ENCODE results near the gene FAM90A1.
"Not testable (repeated sequence)": the region's sequence is repeated elsewhere in the genome, so short reads cannot be mapped to it uniquely, and the experiment has no call there.

The FAM90A1 gene

GRCh38 chr12:8233935-8234495 lies 6.6 kb upstream of the FAM90A1 start:
- not testable (repeated sequence) for DNase-seq (ENCODE audit: low spot score)

- DNase-seq (ENCODE audit: low spot score) = not testable (repeated sequence)
These were observed 6.0 kb upstream of the FAM90A1 start for GRCh38 chr12:8233300-8233855.

GRCh38 chr12:8231666-8232608 lies 4.5 kb upstream of the FAM90A1 start:
- peak; percentile 71 for DNase-seq (ENCODE audit: low spot score)

- not testable (repeated sequence) for DNase-seq (ENCODE audit: low spot score)
These were observed 3.6 kb upstream of the FAM90A1 start for GRCh38 chr12:8231049-8231448.

GRCh38 chr12:8229486-8229885 lies 2.1 kb upstream of the FAM90A1 start:
- not testable (repeated sequence) for DNase-seq (ENCODE audit: low spot score)

GRCh38 chr12:8228607-8229006 lies 1.2 kb upstream of the FAM90A1 start:
- DNase-seq (ENCODE audit: low spot score) = not testable (repeated sequence)

GRCh38 chr12:8227732-8228077 lies 287 bp upstream of the FAM90A1 start:
- not testable (repeated sequence) for DNase-seq (ENCODE audit: low spot score)

GRCh38 chr12:8226355-8226754 lies 1.1 kb downstream of the FAM90A1 start:
- no peak for DNase-seq (ENCODE audit: low spot score)

- not testable (repeated sequence) for DNase-seq (ENCODE audit: low spot score)
These were observed 2.6 kb downstream of the FAM90A1 start for GRCh38 chr12:8224782-8225181.

GRCh38 chr12:8223646-8224045 lies 3.8 kb downstream of the FAM90A1 start:
- not testable (repeated sequence) for DNase-seq (ENCODE audit: low spot score)

- DNase-seq (ENCODE audit: low spot score) = not testable (repeated sequence)
These were observed 5.1 kb downstream of the FAM90A1 start for GRCh38 chr12:8222303-8222702.

GRCh38 chr12:8221844-8222243 lies 5.6 kb downstream of the FAM90A1 start:
- not testable (repeated sequence) for DNase-seq (ENCODE audit: low spot score)

GRCh38 chr12:8221375-8221774 lies 6.0 kb downstream of the FAM90A1 start:
- DNase-seq (ENCODE audit: low spot score) = not testable (repeated sequence)

- DNase-seq (ENCODE audit: low spot score) = not testable (repeated sequence)
These were observed 8.6 kb downstream of the FAM90A1 start for GRCh38 chr12:8218711-8219382.

GRCh38 chr12:8197685-8198308 lies 29.6 kb downstream of the FAM90A1 start:
- DNase-seq (ENCODE audit: low spot score) = peak; percentile 50

GRCh38 chr12:8188088-8188487 lies 39.3 kb downstream of the FAM90A1 start:
- DNase-seq (ENCODE audit: low spot score) = not testable (repeated sequence)

GRCh38 chr12:8184206-8184605 lies 43.2 kb downstream of the FAM90A1 start:
- not testable (repeated sequence) for DNase-seq (ENCODE audit: low spot score)

GRCh38 chr12:8183346-8183745 lies 44.1 kb downstream of the FAM90A1 start:
- not testable (repeated sequence) for DNase-seq (ENCODE audit: low spot score)

GRCh38 chr12:8182923-8183322 lies 44.5 kb downstream of the FAM90A1 start:
- not testable (repeated sequence) for DNase-seq (ENCODE audit: low spot score)

GRCh38 chr12:8181271-8181670 lies 46.1 kb downstream of the FAM90A1 start:
- not testable (repeated sequence) for DNase-seq (ENCODE audit: low spot score)

GRCh38 chr12:8179989-8180585 lies 47.3 kb downstream of the FAM90A1 start:
- DNase-seq (ENCODE audit: low spot score) = peak; percentile 79
